CD4-positive, alpha-beta T cell treated with Interferon alpha-2 for 1 hour (primary cell): ENCODE measurements around the gene MARK4.

Source experiments
- DNase-seq, 2 donors: peaks; one replicate each; pipeline ENCODE4 v3.0.0-alpha.2; 2020 to 2022

The MARK4 gene

GRCh38 chr19:45344621-45345505 is 93.8 kb downstream of the MARK4 start:
- DNase-seq, result no peak

GRCh38 chr19:45345506-45345860 is 94.4 kb downstream of the MARK4 start:
- no peak for DNase-seq

GRCh38 chr19:45346449-45346848 is 95.4 kb downstream of the MARK4 start:
- DNase-seq, result no peak

GRCh38 chr19:45347570-45348366 is 96.7 kb downstream of the MARK4 start:
- no peak for DNase-seq

GRCh38 chr19:45348367-45349125 is 97.5 kb downstream of the MARK4 start:
- DNase-seq, result no peak

- no peak for DNase-seq
These were observed 98.0 kb downstream of the MARK4 start for GRCh38 chr19:45349126-45349415.

- DNase-seq, result no peak
These were observed 98.4 kb downstream of the MARK4 start for GRCh38 chr19:45349430-45349941.

- DNase-seq, result no peak
These were observed 99.5 kb downstream of the MARK4 start for GRCh38 chr19:45350477-45351058.

- no peak for DNase-seq
These were observed 100.4 kb downstream of the MARK4 start for GRCh38 chr19:45351401-45351952.

- DNase-seq, result no peak
These were observed 101.0 kb downstream of the MARK4 start for GRCh38 chr19:45352062-45352461.

GRCh38 chr19:45352471-45352870 is 101.4 kb downstream of the MARK4 start:
- DNase-seq, result no peak

- no peak for DNase-seq
These were observed 102.1 kb downstream of the MARK4 start for GRCh38 chr19:45352914-45353796.

GRCh38 chr19:45354241-45354842 is 103.3 kb downstream of the MARK4 start:
- no peak for DNase-seq
